ENCODE data around the gene SARS2.
A peak's percentile ranks its signal among the peaks of the same experiment; 100 is the strongest.

The SARS2 gene

DNA sequence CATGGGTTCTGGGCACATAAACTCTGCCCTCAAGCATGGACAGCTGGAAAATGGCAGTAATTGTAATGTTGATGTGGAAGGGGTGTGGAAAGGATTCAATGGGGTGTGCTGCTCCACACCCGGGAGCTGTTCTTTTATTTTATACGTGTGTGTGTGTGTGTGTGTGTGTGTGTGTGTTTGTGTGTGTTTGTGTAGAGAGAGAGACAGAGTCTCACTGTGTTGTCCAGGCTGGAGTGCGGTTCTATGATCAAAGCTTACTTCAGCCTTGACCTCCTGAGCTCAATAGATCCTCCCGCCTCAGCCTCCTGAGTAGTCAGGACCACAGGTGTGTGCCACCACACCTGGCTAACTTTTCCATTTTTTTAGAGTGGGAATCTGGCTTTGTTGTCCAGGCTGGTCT is 3.0 kb upstream of the SARS2 start:
- Mint-ChIP-seq H3K4me3 (no peak overlapping the region), H3K4me1 (ENCODE audit: low read depth) (peaks cover 35% of the 10 kb centered on the region), H3K9me3 (peaks cover 15% of the 10 kb centered on the region), H3K27me3 (no peaks in the 10 kb centered on the region), H3K36me3 (ENCODE audit: low read depth) (peaks cover 51% of the 10 kb centered on the region), H3K27ac (no peak overlapping the region)
- intact Hi-C loops (cut with micrococcal nuclease) = loop anchor here (5.0 to 10.0 kb wide), 3 partner anchors 206 to 531 kb away; partner anchors contain the start of gene FAM98C

DNA sequence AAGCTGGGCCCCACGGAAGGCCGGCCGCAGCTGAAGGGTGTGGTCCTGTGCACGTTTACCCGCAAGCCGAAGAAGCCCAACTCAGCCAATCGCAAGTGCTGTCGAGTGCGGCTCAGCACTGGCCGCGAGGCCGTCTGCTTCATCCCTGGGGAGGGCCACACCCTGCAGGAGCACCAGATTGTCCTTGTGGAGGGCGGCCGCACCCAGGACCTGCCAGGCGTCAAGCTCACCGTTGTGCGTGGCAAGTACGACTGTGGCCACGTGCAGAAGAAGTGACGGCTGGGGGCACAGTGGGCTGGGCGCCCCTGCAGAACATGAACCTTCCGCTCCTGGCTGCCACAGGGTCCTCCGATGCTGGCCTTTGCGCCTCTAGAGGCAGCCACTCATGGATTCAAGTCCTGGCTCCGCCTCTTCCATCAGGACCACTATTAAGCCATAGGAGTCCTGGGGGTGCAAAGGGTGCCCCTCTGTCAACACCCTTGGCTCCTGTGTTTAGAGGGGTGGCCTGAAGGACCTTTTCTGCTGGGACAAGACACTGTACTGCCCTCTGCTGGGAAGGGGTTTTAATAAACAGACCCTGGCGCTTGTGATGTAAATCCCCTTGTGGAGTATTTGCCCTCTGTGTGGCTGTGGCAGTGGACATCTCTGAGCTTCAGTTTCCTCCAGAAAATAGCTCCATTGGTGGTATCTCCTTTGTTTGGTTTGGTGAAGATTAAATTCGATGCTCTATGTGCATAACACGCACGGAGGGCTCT is 2.0 kb upstream of the SARS2 start:
- Mint-ChIP-seq H3K9me3 (peaks cover 15% of the 10 kb centered on the region), H3K4me1 (ENCODE audit: low read depth) (peaks cover 39% of the 10 kb centered on the region), H3K27ac (no peak overlapping the region), H3K27me3 (no peaks in the 10 kb centered on the region), H3K4me3 (no peak overlapping the region), H3K36me3 (ENCODE audit: low read depth) (peaks cover 60% of the 10 kb centered on the region)
- intact Hi-C loops (cut with micrococcal nuclease) = loop anchor here (5.0 to 10.0 kb wide), 3 partner anchors 205 to 530 kb away; partner anchors contain the start of gene FAM98C

DNA sequence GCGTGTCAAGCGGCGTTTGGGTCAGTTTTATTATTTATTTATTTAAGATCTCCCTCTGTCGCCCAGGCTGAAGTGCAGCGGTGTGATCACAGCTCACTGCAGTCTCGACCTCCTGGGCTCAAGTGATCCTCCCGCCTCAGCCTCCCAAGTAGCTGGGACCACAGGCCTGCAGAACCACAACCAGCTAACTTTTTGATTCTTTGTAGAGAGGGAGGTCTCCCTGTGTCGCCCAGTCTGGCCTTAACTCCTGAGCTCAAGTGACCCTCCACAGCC is 894 bp upstream of the SARS2 start:
- peaks cover 39% of the 10 kb centered on the region for H3K4me1 Mint-ChIP-seq (ENCODE audit: low read depth)
- intact Hi-C loops (cut with micrococcal nuclease) = loop anchor here (5.0 to 10.0 kb wide), 3 partner anchors 204 to 529 kb away; partner anchors contain the start of gene FAM98C
- H3K9me3 Mint-ChIP-seq = peaks cover 15% of the 10 kb centered on the region
- peaks cover 65% of the 10 kb centered on the region for H3K36me3 Mint-ChIP-seq (ENCODE audit: low read depth)
- no peaks in the 10 kb centered on the region for H3K27me3 Mint-ChIP-seq
- peak overlapping the region; percentile 94 for H3K27ac Mint-ChIP-seq
- H3K4me3 Mint-ChIP-seq = peak overlapping the region; percentile 91

DNA sequence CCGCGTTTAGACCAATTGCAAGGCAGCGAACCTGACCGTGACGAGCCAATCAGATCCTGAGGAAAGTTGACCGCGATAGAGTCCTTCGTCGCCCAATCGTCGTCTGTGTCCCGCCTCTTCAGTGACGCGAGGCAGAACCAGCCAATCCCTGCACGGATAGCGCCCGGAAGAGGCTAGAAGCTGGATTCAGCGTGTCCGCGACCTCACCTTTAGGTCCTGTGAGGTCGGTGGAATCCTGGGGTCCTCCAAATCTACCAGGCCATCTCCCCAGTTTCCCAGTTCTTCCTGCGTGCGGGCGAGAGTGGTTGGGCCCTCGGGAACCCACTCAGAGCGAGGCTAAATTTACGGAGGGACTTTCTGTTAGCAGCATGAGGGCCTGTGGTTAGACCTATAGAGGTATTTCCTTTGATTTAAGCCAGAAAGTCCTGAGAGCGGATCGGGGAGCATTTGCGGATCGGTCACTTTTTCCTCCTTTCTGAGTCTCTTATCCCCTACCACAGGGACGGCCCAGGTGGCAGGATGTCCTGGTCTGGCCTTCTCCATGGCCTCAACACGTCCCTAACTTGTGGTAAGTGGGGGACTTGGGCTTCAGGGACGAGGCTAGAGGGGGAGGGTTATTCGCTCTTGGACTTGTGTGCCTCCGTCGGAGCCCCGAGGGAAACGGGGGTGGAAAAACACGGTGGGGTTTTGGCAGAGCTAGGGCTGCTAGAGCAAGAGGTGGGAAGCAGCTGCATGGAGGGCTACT is 385 bp upstream of the SARS2 start, which contains the start of gene MRPS12:
Gene MRPS12 (plus strand): TSS at position 169 of the 745 bp plus-strand sequence. CDS start 351 bp downstream, at position 520.
- peak within 1 kb of the TSS; percentile 94 for H3K27ac Mint-ChIP-seq
- peaks cover 70% of the 10 kb centered on the region for H3K36me3 Mint-ChIP-seq (ENCODE audit: low read depth)
- H3K4me3 Mint-ChIP-seq = peak within 1 kb of the TSS; percentile 91
- H3K27me3 Mint-ChIP-seq = no peaks in the 10 kb centered on the region
- peaks cover 15% of the 10 kb centered on the region for H3K9me3 Mint-ChIP-seq
- H3K4me1 Mint-ChIP-seq (ENCODE audit: low read depth) = peaks cover 39% of the 10 kb centered on the region
- intact Hi-C loops (cut with micrococcal nuclease) = loop anchor here (1.0 to 10.0 kb wide), 4 partner anchors 32 to 529 kb away; partner anchors contain the start of genes FAM98C, NFKBIB and SIRT2

DNA sequence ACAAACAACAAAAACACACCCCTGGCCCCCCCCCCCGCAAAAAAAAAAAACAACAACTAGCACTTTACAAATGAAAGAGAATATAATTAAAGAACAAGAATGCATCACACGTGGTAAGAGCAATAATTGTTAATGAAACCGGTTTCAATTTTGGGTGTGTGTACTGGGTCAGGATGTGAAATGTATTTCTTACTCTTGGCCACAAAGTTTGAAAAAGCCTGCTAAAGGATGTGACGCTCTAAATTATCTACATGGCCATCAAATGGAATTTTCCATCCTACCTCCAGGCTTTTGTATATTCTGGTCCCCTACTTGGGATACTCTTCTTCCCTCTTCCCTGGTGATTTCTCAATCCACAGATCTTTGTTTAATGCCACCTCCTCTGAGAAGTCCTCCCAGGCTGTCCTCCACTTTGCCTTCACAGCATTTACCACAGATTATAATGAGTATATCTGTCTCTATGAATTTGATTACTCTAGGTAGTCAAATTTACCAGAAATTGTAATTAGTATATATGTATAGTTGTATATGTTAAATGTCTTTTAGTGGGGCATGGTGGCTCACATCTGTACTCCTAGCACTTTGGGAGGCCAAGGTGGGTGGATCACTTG is 2.1 kb downstream of the SARS2 start:
- Mint-ChIP-seq H3K4me3 (no peak overlapping the region), H3K27ac (no peak overlapping the region), H3K4me1 (ENCODE audit: low read depth) (peaks cover 37% of the 10 kb centered on the region), H3K27me3 (no peaks in the 10 kb centered on the region), H3K9me3 (no peaks in the 10 kb centered on the region), H3K36me3 (ENCODE audit: low read depth) (peaks cover 77% of the 10 kb centered on the region)
- intact Hi-C loops (cut with micrococcal nuclease) = no loop called here

DNA sequence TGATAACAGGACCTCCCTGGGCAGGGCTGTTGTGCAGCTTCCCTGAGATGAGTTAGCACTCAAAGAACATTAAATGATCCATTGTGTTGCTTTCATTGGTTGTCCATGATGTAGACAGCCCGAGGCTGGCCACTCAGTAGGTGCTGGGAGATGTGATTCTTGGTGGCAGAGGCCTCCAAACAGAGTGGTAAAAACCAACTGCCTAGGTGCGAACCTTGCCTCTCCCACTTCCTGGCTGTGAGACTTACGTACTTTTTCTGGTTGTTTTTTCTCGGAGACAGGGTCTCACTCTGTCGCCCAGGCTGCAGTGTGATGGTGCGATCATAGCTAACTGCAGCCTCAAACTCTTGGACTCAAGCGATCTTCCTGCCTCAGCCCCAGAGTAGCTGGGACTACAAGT is 6.2 kb downstream of the SARS2 start:
- H3K36me3 Mint-ChIP-seq (ENCODE audit: low read depth) = peaks cover 47% of the 10 kb centered on the region
- no peaks in the 10 kb centered on the region for H3K9me3 Mint-ChIP-seq
- intact Hi-C loops (cut with micrococcal nuclease) = no loop called here
- no peak overlapping the region for H3K27ac Mint-ChIP-seq
- H3K4me1 Mint-ChIP-seq (ENCODE audit: low read depth) = peaks cover 11% of the 10 kb centered on the region
- H3K27me3 Mint-ChIP-seq = no peaks in the 10 kb centered on the region
- H3K4me3 Mint-ChIP-seq = no peak overlapping the region

DNA sequence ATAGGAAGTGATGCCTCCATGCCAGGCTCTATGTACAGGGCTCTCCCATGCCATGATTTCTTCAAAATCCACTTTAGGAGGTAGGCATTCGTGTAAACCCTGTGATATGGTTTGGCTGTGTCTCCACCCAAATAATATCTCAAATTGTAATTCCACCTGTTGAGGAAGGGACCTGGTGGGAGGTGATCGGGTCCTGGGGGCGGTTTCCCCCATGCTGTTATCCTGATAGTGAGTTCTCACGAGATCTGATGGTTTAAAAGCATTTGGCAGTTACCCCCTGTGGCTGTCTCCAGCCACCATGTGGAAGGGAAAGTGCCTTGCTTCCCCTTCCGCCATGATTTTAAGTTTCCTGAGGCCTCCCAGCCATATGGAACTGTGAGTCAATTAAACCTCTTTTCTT is 8.1 kb downstream of the SARS2 start:
- intact Hi-C loops (cut with micrococcal nuclease) = no loop called here
- H3K36me3 Mint-ChIP-seq (ENCODE audit: low read depth) = peaks cover 33% of the 10 kb centered on the region

DNA sequence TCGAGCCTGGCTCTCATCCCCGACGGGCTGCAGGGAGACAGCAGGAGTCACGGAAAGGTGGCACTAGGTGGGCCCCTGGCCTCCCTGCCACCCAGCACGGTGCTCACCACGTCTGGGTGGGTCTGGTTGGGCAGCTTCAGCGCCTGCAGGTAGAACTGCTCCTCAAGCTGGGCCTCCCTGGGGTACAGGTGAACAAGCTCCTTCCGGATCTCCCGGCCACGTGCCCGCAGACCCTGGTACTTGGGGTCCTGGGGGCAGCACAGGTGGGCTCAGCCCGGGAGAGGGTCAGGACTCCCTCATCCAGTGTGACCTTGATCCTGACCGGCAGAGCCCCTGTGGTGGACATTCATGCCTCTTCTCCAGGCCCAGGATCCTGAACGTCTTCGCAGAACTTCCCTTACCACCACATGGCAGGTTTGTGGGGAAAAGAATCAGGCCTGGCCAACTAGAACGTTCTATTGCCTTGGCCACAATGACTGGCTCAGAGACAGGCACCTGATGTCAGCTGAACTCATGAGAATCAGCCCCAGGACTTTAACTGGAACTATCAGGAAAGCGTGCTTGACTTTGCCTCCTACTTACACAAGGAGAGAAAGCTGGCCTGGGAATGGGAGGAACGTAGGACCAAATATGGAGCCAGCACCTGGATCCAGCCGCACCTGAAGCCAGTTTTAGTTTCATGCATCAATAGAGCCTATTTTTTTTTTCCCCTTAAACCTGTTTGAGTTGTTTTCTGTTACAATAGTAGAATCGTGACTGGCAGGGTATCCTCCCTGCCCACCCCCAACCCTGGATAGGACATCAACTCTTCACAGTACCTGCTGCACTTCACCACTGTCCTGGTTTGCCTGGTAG is 8.9 kb downstream of the SARS2 start:
- H3K27me3 Mint-ChIP-seq = no peaks in the 10 kb centered on the region
- intact Hi-C loops (cut with micrococcal nuclease) = no loop called here
- no peak overlapping the region for H3K4me3 Mint-ChIP-seq
- H3K9me3 Mint-ChIP-seq = no peaks in the 10 kb centered on the region
- H3K27ac Mint-ChIP-seq = no peak overlapping the region
- no peaks in the 10 kb centered on the region for H3K4me1 Mint-ChIP-seq (ENCODE audit: low read depth)
- peaks cover 31% of the 10 kb centered on the region for H3K36me3 Mint-ChIP-seq (ENCODE audit: low read depth)

More for the DNA sequence above, 8.1 kb downstream of the SARS2 start:
- H3K9me3 Mint-ChIP-seq = no peaks in the 10 kb centered on the region
- no peak overlapping the region for H3K27ac Mint-ChIP-seq
- no peaks in the 10 kb centered on the region for H3K27me3 Mint-ChIP-seq
- H3K4me3 Mint-ChIP-seq = no peak overlapping the region
- H3K4me1 Mint-ChIP-seq (ENCODE audit: low read depth) = no peaks in the 10 kb centered on the region

DNA sequence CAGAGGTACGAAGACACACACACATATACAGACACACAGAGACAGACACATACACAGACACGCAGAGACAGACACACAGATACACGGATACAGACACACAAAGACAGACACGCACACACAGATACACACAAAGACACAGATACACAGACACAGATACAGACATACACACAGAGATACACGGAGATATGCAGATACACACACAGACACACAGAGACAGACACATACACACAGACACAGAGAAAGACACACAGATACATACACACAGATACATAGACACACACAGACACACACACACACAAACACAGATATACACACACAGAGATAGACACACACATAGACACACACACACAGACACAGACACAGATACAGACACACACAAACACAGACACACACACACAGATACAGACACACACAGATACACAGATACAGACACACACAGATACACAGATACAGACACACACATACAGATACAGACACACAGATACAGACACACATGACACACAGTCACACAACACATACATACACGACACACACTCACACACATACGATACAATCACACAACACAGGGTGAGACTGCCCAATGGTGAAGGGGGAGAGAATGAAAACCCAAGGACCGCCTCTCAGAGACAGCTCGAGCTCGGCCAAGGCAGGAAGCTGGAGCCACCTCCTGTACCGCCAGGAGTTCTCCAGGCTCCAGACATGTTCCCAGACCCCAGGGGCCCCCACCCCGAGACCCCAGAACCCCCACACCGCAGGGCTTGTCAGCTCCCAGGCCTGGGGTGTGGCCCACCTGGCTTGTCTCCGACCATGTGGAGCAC is 9.8 kb downstream of the SARS2 start:
- intact Hi-C loops (cut with micrococcal nuclease) = no loop called here
- Mint-ChIP-seq H3K4me1 (ENCODE audit: low read depth) (no peaks in the 10 kb centered on the region), H3K36me3 (ENCODE audit: low read depth) (peaks cover 31% of the 10 kb centered on the region), H3K9me3 (no peaks in the 10 kb centered on the region), H3K4me3 (no peak overlapping the region), H3K27me3 (no peaks in the 10 kb centered on the region), H3K27ac (no peak overlapping the region)

DNA sequence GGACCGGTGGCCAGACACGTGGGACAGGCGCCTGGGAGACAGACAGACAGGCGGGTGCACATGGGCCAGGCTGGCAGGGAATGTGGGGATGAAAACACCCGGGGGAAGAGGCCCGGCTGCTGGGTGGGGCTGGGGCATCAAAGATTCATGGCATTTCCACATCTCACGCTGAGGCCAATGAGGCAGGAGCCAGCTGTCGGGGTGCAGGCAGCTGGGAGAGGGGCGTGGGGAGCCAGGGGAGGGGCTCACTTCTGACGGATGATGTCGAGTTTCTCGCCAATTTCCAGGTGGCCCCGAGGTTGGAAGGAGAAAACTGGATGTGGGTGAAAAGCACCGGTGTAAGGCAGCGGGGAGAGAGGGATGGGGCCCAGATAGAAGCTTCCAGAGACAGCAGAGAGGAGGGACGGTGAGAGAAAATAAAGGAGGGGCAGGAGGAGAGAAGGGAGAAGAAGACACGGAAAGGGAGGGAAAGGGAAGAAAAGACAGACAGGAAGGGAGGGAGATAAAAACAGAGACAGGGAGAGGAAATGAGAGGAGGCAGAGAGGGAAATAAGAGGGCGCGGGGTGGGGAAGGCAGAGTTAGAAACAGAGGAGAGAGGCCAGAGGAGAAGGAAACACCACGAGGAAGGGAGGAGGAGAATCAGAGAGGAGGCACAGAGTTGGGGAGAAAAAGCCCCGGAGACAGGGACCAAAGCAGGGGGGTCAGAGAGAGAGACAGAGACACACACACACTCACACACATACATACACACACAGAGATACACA is 10.5 kb downstream of the SARS2 start:
- intact Hi-C loops (cut with micrococcal nuclease) = no loop called here
- no peak overlapping the region for H3K27ac Mint-ChIP-seq
- peaks cover 31% of the 10 kb centered on the region for H3K36me3 Mint-ChIP-seq (ENCODE audit: low read depth)
- no peaks in the 10 kb centered on the region for H3K4me1 Mint-ChIP-seq (ENCODE audit: low read depth)
- H3K4me3 Mint-ChIP-seq = no peak overlapping the region
- H3K9me3 Mint-ChIP-seq = no peaks in the 10 kb centered on the region
- H3K27me3 Mint-ChIP-seq = no peaks in the 10 kb centered on the region

DNA sequence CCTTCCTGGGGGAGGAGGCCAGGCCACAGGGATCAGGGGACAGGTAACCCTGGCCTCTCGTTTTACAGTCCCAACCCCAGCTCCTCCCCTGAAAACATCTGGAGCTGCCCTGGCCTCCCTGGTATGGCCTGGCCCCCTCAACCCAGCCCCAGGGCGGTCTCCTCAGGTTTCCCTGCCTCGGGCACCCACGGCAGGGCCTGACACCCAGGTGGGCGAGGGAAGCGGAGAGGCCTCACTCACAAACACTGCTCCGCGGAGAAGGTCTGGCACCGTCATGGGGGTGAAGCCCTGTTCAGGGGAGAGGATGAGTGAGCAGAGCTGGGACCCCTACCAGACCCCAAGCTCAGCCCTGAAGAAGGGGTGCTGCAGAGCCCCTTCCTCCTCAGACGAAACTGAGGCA is 12.0 kb downstream of the SARS2 start:
- no peak overlapping the region for H3K27ac Mint-ChIP-seq
- H3K4me3 Mint-ChIP-seq = no peak overlapping the region
- H3K36me3 Mint-ChIP-seq (ENCODE audit: low read depth) = peaks cover 23% of the 10 kb centered on the region
- H3K4me1 Mint-ChIP-seq (ENCODE audit: low read depth) = peaks cover 5% of the 10 kb centered on the region
- no peaks in the 10 kb centered on the region for H3K9me3 Mint-ChIP-seq
- H3K27me3 Mint-ChIP-seq = no peaks in the 10 kb centered on the region
- intact Hi-C loops (cut with micrococcal nuclease) = no loop called here

DNA sequence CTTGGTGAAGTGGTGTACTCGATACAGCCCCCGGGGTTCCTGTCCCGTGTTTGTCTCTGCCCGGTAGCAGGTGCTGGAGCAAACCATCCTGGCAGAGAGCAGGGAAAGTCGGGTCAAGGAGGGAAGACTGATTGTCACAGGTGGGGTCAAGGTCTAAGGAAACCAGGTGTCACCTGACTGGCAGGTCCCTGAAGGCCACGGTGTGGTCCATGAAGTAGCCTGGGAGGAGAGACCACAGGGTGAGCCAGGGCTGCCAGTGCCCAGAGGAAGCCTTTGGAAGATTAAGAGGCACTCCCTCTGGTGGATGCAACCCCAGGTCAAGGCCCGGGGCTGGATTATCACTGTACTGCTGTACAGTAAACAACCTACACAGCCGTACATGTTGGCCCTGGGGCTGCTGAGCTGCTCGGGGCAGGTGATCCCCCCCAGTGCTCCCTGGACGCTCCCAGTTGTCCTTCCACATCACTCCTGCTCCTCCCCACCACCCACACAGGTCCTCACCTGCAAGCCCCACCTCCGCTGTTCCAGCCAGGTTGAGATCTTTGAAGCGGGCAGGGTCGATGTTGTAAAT is 12.6 kb downstream of the SARS2 start:
- no peaks in the 10 kb centered on the region for H3K27me3 Mint-ChIP-seq
- peaks cover 10% of the 10 kb centered on the region for H3K4me1 Mint-ChIP-seq (ENCODE audit: low read depth)
- no peak overlapping the region for H3K27ac Mint-ChIP-seq

More for the DNA sequence above, 12.6 kb downstream of the SARS2 start:
- intact Hi-C loops (cut with micrococcal nuclease) = no loop called here
- peaks cover 23% of the 10 kb centered on the region for H3K36me3 Mint-ChIP-seq (ENCODE audit: low read depth)
- H3K9me3 Mint-ChIP-seq = no peaks in the 10 kb centered on the region
- H3K4me3 Mint-ChIP-seq = no peak overlapping the region

All from dendritic cell treated with granulocyte-macrophage colony-stimulating factor and Interleukin-4, amounts not matched to agents 40 ng/mL and 50 ng/mL, for 4 days (primary cell).